Glomerular endothelial cell (primary cell): Measurements from ENCODE around the gene PSMC3IP. TPM values are rescaled to one million over a fixed set of nuclear protein-coding genes. Genes with fewer than 3 reads are reported as not detected.
"Not testable (repeated sequence)": the region's sequence is repeated elsewhere in the genome, so short reads cannot be mapped to it uniquely, and the experiment has no call there.

ENCODE experiments used
- DNase-seq: peaks from one replicate; pipeline ENCODE4 v3.0.0-alpha.2; 2011; ENCODE audit warnings: low read depth, low spot score; ENCODE audit errors: extremely low read depth
- total RNA-seq: library from RNA; depleted of rRNA; stranded (reverse); fragments of >200 nt; gene quantifications from 2 replicates; pipeline ENCODE4 v1.2.3, GENCODE V29; 2015

PSMC3IP gene
- total RNA-seq, 1 donor from 2014 or later, result 5.2 TPM

DNA sequence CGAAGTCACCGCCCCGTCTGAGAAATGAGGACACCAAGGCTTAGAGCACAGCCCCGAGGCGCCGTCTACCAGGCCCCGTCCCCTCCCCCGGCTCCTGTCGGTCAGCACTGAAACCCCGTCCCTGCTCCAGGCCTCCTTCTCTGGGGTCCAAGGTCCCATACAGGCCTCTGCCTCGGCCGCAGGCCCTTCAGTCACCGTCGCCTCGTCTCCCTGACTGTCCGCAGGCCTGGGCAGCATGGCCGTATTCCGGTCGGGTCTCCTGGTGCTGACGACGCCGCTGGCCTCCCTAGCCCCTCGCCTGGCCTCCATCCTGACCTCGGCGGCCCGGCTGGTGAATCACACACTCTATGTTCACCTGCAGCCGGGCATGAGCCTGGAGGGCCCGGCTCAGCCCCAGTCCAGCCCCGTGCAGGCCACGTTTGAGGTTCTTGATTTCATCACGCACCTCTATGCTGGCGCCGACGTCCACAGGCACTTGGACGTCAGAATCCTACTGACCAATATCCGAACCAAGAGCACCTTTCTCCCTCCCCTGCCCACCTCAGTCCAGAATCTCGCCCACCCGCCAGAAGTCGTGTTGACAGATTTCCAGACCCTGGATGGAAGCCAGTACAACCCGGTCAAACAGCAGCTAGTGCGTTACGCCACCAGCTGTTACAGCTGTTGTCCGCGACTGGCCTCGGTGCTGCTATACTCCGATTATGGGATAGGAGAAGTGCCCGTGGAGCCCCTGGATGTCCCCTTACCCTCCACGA, 15.0 kb downstream of the PSMC3IP start:
- no peak for DNase-seq

DNA sequence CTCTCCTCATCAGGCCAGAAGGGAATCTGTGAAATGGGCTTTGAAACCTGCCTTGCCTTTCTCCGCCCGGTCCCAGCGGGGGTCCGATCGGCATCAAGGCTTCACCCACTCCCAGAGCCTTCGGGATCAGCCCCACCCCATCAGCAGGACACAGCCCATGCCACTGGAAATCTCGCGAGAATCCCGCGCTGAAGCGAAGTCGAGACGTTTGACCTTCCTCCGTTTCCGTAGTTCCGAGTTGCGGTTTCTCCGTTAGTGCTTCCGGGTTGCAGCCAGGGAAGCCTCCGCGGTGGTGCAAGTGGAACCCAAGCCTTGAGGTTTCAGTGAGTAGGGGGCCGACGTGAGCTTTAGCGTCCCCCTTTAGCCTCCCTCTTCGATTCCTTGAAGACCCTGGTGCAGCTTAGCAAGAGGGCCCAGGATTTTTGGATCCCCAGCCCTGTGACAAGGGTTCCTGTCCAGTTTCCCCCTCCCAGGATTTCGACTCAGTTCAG, 15.6 kb downstream of the PSMC3IP start, which contains the start of gene COASY:
TSS of gene COASY (plus strand) at position 252 of the 491 bp plus-strand sequence. CDS start 475 bp downstream, outside the sequence.
- DNase-seq, result peak; percentile 96

DNA sequence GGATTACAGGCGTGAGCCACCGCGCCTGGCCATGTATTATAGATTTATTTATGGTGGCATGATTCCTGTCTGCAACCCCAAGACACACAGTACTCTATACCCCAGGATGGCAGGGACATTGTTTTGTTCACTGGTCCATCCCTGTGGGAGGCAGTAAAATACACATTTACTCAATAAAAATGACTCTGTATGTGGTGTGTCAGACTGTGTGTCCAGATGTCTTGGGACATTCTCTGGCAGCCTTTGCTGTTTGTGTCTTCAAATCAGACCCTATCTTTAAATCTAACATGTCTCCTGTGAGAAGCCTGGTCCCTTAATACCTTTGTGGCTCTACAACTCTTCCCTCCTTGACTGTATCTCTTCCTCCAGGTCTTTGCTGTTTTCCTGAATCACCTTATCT, 17.3 kb downstream of the PSMC3IP start:
- DNase-seq, result no peak

DNA sequence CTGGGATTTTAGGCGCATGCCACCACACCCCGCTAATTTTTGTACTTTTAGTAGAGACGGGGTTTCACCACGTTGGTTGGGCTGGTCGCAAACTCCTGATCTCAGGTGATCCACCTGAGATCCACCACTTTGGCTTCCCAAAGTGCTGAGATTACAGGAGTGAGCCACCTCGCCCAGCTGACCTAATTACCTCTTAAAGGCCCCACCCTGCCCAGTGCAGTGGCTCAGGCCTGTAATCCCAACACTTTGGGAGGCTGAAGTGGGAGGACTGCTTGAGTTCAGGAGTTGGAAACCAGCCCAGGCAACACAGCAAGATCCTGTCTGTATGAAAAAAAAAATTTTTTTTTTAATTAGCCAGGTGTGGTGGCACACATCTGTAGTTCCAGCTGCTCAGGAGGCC, 18.5 kb downstream of the PSMC3IP start:
- no peak for DNase-seq

DNA sequence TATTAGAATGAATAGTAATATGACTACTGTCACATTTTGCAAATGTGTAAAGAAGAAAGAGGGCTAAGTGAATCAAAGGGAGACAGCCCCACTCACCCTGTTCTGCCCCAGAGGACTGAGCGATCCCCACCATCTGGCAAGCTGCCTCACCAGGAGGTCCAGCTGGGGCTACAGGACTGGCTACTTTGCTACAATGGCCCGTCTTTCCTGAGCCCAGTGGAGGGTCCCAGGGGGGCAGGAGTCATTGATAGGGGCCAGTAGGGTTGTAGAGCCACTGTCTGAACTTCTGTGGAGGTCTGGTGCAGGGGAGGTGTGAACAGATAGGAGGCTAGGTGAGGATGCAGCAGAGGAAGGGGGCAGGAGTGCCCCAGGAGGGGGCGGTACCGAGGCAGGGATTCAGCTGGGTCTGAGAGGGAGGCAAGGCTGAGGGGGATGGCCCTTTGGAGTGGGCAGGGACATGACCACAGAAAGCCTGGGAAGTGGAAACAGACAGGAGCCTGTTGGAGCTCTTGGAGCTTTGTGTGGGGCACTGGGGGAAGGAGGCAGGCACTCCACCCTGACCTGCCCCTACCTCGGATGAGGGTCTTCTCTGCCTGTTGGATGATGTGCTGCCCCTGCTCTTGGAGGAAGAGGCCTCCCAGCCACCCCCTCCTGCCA, 21.4 kb downstream of the PSMC3IP start:
- not testable (repeated sequence) for DNase-seq

DNA sequence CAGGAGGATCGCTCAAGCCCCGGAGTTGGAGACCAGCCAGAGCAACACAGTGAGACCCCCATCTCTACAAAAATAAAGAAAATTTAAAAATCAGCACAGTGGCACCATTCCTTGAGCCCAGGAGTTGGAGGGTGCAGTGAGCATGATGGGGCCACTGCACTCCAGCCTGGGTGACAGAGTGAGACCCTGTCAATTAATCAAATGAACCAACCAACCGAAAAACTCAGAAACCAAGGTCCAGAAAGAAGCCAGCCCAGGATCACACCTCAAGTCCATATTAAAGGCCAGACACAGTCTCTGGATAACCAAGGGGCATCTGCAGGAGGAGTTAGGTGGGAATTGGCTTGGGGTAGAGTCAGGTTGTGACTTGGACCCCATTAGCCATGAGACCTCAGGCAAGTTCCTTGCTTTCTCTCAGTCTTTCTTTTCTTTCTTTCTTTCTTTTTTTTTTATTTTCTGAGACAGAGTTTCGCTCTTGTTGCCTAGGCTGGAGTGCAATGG, 22.4 kb downstream of the PSMC3IP start:
- DNase-seq, result no peak

DNA sequence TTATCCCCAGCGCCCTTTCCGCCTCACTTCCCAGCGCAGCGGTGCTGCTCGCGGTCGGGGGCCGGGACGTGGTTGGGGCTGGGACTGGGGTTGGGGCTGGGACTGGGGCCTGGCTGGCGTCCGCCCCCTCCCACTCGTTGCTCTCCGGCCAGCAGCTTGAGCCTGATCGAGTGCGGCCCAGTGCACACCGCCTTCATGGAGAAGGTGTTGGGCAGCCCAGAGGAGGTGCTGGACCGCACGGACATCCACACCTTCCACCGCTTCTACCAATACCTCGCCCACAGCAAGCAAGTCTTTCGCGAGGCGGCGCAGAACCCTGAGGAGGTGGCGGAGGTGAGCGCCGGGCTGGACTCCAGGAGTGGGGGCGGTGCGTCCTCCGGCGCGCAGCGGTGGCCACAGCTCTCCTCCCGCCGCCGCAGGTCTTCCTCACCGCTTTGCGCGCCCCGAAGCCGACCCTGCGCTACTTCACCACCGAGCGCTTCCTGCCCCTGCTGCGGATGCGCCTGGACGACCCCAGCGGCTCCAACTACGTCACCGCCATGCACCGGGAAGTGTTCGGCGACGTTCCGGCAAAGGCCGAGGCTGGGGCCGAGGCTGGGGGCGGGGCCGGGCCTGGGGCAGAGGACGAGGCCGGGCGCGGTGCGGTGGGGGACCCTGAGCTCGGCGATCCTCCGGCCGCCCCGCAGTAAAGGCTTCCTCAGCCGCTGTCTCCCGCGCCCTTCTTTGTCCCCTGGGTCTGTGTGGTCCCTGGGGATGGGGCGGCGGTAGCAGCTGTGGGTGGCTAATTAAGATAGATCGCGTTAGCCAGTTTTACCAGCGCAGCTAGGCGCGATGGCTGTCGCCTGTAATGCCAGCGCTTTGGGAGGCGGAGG, 23.0 kb downstream of the PSMC3IP start:
- no peak for DNase-seq

DNA sequence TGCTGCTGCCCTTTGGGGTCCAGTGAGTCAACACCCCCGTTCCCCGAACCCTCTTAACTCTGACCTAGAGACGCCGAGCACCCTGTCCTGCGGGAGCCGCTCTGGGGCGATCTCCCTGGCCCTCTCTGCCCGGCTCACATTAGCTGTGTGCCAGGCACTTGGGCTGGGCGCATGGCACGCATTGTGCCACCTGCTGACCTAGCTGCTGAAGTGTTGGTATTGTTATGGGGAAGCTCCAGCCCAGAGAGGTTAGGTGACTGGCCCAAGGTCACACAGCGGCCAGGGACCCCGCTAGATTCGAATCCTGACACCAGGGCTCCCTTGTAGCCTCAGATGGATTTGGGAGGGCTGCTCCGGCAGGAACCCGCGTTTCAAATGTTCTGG, 23.7 kb downstream of the PSMC3IP start:
- no peak for DNase-seq

DNA sequence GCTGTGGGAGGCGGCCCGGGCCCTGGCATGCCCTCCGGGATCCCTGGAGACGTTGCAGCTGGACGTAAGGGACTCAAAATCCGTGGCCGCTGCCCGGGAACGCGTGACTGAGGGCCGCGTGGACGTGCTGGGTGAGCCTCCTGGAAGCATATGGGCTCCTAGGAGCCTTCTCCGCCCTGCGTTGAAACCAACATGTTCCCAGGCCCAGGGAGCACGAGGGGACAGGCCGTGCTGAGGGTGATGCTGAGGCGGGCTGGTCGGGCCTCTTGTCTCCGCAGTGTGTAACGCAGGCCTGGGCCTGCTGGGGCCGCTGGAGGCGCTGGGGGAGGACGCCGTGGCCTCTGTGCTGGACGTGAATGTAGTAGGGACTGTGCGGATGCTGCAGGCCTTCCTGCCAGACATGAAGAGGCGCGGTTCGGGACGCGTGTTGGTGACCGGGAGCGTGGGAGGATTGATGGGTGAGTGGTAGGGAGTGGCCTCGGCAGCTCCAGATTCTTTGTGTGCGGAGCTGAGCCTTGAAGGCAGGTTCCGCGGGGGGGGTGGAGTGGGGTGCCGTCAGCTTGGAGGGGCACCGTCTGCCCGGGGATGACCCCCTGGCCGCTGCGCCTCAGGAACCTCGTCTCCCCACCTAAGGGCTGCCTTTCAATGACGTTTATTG, 24.2 kb downstream of the PSMC3IP start:
- no peak for DNase-seq

DNA sequence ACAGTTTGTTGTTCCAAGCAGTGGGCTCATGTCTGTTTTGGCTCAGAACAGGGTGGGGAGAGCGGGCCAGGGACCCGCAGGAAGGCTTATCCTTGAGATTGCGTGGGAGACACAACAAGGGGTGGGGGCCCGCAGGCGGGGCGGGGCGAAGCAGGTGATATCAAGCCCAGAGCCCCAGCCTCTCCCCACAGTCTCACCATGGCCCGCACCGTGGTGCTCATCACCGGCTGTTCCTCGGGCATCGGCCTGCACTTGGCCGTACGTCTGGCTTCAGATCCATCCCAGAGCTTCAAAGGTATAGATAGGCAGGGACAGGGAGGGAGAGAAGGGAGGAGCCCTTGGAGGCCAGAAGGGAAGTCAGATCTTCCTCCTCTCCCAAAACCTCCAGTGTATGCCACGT, 24.8 kb downstream of the PSMC3IP start, which contains the start of gene HSD17B1:
TSS of gene HSD17B1 (plus strand) at position 188 of the 400 bp plus-strand sequence. CDS start at position 199, 11 bp downstream.
- DNase-seq, result not testable (repeated sequence)

DNA sequence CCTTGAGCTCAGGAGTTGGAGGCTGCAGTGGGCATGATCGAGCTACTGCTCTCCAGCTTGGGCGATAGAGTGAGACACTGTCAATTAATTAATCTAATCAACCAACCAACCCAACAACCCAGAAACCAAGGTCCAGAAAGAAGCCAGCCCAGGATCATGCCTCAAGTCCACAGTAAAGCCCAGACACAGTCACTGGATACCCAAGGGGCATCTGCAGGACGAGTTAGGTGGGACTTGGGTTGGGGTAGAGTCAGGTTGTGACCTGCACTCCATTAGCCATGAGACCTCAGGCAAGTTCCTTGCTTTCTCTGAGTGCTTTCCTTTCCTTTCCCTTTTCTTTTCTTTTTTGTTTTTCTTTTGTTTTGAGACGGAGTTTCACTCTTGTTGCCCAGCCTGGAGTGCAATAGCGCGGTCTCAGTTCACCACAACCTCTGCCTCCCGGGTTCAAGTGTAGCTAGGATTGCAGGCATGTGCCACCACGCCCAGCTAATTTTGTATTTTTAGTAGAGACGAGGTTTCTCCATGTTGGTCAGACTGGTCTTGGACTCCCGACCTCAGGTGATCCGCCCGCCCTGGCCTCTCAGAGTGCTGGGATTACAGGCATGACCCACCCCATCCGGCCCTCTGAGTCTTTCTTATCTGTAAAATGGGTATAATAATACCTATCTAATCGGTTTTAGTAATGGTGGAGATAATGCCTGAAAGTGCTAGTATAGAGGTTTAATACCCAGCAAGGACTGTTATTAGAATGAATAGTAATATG, 28.4 kb downstream of the PSMC3IP start:
- DNase-seq, result no peak

DNA sequence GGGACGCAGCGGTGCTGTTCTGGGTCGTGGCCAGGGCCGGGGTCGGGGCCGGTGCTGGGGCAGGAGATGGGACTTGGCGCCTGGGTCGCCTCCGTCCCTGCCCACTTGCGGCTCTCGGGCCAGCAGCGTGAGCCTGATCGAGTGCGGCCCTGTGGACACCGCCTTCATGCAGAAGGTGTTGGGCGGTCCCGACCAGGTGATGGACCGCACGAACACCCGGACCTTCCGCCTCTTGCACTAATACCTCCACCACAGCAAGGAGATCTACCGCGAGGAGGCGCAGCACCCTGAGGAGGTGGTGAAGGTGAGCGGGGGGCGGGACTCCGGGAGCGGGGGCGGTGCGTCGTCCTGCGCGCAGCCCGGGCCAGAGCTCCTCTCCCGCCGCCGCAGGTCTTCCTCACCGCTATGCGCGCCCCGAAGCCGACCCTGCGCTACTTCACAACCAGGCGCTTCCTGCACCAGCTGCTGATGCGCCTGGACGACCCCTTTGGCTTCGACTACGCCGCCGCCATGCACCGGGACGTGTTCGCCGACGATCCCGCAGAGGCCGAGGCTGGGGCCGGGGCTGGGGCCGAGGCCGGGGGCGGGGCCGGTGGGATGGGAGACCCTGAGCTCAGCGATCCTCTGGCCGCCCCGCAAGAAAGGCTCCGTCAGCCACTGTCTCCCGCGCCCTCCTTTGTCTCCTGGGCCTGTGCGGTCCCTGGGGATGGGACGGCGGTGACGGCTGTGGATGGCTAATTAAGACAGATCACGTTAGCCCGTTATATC, 29.3 kb downstream of the PSMC3IP start:
- DNase-seq, result no peak

DNA sequence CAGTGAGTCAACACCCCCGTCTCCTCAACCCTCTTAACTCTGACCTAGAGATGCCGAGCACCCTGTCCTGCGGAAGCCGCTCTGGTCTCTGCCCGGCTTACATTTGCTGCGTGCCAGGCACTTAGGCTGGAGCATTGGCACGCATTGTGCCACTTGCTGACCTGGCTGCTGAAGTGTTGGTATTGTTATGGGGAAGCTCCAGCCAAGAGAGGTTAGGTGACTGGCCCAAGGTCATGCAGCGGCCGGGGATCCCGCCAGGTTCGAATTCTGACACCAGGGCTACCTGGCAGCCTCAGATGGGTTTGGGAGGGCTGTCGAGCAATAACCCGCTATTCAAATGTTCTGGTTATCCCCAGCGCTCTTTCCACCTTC, 29.8 kb downstream of the PSMC3IP start:
- DNase-seq, result no peak

DNA sequence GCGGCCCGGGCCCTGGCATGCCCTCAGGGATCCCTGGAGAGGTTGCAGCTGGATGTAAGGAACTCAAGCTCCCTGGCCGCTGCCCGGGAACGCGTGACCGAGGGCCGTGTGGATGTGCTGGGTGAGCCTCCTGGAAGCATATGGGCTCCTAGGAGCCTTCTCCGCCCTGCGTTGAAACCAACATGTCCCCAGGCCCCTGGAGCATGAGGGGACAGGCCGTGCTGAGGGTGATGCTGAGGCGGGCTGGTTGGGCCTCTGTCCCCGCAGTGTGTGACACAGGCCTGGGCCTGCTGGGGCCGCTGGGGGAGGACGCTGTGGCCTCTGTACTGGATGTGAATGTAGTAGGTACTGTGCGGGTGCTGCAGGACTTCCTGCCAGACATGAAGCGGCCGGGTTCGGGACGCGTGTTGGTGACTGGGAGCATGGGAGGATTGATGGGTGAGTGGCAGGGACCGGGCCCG, 30.5 kb downstream of the PSMC3IP start:
- DNase-seq, result no peak

DNA sequence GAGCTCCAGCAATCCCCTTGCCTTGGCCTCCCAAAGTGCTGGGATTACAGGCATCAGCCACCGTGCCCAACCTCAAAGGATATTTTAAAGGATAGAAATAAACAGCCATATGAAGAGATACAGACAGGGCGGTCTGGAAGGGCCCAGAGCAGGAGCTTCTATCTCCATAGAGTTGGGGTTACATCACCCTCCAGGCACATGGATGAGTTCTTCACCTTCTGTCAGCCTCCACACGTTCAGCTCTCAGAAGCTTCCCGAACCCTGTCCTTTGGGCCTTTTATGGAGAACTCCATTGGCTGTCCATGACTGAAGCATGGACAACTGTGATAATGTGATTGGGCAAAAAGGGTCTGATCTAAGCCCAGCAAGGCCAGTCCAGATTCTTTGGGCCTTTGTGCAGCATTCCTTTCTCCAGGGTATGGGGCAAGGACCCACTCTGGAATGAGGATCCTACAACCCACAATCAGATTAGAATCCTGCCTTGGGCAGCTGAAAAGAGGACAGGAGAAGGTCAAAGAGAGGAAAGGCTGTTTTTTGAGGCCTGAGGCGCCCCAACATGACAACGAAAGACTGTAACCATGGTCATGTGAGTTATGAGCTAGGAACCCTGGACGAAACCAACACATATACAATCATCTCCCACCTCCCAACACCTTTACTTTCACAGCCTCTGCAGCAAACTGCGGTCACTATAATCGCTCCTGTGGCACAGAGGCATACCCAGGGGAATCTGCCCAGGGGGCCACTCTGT, 31.6 kb downstream of the PSMC3IP start:
- DNase-seq, result not testable (repeated sequence)

DNA sequence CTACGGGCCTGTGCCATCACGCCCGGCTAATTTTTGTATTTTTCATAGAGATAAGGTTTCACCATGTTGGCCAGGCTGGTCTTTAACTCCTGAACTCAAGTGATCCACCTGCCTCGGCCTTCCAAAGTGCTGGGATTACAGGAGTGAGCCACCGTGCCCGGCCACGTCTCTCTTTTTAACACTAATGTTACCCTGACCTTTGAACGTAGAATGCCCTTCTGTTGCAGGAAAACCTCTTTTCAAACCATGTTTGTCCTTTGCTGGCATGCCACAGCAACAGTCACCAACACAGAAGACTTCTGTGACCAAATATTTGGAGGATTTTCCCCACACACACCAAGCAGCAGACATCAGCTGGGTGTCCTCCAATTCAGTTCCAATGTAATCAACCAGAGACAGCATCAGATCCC, 32.6 kb downstream of the PSMC3IP start:
- no peak for DNase-seq

DNA sequence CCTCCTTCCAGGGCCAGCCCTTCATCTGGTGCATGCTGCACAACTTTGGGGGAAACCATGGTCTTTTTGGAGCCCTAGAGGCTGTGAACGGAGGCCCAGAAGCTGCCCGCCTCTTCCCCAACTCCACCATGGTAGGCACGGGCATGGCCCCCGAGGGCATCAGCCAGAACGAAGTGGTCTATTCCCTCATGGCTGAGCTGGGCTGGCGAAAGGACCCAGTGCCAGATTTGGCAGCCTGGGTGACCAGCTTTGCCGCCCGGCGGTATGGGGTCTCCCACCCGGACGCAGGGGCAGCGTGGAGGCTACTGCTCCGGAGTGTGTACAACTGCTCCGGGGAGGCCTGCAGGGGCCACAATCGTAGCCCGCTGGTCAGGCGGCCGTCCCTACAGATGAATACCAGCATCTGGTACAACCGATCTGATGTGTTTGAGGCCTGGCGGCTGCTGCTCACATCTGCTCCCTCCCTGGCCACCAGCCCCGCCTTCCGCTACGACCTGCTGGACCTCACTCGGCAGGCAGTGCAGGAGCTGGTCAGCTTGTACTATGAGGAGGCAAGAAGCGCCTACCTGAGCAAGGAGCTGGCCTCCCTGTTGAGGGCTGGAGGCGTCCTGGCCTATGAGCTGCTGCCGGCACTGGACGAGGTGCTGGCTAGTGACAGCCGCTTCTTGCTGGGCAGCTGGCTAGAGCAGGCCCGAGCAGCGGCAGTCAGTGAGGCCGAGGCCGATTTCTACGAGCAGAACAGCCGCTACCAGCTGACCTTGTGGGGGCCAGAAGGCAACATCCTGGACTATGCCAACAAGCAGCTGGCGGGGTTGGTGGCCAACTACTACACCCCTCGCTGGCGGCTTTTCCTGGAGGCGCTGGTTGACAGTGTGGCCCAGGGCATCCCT, 34.1 kb downstream of the PSMC3IP start:
- no peak for DNase-seq
